Stimulated activated CD8-positive, alpha-beta memory T cell treated with anti-CD3 and anti-CD28 coated beads, Interleukin-15, amount 100 ng/mL, for 48 hours (primary cell): ENCODE data around the gene ADCY2.

Experiments used
- DNase-seq, 2 donors: peaks; one replicate each; pipeline ENCODE4 v3.0.0-alpha.2; 2020; ENCODE audit warnings: low read depth in 2 of 2

The ADCY2 gene

DNA sequence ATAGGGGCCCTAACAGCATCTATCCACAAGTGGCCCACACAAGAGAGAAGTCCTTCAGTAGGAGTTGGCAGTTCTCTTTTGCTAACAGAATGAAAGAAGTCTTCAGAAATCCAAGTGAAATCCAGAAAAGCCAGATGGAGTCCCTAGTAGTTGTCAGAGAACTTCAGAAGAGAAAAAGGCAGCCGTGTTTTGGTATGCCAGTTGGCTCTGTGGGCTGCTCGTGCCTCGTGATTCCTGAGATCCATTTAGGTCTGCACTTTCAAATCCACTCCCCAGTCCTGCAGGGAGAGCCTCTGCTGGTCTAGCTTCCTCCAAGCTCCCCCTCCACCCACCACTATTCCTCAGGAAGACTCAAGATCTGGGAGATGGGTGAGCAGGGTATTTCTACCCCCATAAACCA, 386.0 kb downstream of the ADCY2 start:
- no peak for DNase-seq

DNA sequence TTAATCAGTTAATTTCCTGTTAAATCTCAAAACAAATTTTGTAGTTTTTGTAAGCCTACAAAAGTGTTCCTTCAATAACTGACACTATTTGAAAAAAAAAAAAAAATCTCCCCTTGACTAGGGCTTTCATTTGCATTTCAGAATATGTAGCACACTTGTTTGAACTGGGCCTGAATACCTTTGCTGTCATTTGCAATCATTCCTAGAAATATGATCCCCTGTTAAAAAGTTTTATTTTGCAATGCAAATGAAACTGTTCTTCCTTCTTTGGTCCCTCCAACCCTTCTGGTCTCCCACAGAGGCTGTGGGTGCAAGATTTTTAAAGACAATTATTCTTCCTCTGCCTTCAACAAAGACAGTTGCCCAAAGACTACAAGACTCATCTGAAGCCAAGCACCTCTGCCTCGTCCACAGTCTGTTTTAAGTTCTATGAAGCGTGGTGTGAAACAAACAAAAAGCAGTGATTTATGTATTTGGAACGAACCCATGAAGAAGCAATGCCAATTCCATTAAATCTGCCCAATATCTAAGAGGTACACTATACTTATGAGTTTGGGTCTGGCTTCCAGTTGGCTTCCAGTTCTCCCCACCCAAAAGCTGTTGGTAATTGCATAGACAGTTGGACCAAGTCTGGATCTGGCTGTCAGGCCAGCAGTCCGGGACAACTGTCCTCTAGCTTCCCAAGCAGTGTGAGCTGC, 388.9 kb downstream of the ADCY2 start:
- no peak for DNase-seq

DNA sequence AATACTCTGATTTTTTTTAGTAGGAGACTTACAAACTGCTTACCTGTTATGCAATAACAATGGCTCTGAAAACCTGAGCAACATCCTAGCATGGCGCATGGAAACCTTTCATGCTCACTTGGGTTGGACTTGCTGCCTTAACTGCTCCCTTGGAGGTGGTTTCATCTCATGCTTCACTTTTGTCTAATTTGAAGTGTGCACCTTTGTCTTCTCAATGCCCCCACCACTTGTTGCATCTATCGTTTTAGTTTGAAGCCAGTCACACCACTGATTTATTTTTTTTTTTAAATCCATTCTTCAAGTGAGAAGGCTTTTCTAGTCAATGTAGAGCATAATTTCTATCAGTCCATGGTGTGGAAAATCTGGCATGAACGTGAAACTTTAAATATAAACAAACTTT, 391.8 kb downstream of the ADCY2 start:
- DNase-seq: no peak

DNA sequence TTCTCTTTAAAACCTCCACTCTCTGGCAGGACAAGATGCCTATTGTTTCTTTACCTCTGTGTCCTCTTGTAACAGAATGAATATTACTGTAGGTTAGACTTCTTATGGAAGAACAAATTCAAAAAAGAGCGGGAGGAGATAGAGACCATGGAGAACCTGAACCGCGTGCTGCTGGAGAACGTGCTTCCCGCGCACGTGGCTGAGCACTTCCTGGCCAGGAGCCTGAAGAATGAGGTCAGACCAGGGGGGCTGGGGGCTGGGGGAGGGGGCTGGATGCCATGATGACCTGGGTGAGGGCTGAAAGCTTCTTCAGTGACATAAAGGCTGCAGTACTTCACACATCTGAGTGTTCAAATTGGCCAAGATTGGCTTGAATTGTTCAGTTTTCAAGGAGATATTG, 393.6 kb downstream of the ADCY2 start:
- no peak for DNase-seq

DNA sequence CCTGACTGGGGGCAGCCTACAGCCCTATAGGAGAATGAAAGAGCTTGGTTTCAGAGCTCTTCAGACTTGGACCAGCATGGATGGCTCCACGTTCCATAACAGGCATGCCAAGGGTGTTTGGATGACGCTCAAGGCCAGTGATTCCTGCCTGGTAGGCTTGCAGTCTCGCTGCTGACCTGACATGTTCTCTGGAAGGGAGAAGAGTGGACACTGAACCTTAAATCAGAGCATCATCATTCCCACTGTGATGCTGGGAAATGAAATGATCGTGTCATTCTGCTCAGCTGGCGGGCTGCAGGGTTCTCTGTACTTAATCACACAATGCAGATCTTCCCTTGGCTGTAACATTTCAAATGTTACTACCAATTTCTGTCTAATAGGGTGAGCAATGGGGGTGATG, 398.0 kb downstream of the ADCY2 start:
- DNase-seq: no peak

DNA sequence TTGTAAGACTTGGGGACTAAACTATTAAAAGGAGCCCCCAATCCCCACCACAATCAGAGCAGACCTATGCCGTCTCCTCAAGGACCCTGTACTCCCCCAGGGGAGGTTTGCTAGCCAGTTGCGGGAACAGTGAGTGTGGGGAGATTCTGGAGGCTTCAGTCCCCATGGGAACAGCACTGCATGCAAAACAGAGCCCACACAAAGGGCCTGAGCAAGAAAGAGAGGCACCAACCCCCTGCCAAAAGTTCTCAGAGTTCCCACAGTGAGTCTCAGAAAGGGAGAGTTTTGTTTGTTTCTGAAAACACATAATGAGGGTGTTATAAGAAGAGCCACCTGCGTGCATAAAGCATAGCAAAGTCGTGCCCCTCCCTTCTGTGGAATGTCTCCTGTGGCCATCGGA, 398.4 kb downstream of the ADCY2 start:
- DNase-seq: no peak

DNA sequence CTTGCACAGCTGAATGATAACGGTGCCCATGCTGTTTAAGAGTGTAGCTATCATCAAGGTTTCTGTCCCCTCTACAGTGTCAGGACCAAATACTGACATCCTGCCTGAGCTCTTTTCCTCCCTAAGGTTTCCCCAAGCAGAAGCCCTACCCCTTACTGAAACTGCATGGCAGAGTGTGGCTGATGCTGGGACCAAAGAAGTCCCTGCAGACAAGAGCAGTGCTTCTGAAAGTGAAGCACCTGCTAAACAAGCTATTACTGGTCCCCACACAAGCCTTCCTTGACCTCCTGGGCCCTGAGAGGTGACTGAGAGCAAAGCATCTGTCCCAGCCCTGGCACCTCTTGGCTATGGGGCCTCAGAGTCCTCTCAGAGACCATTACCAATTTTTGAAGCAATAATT, 398.9 kb downstream of the ADCY2 start:
- DNase-seq: no peak

DNA sequence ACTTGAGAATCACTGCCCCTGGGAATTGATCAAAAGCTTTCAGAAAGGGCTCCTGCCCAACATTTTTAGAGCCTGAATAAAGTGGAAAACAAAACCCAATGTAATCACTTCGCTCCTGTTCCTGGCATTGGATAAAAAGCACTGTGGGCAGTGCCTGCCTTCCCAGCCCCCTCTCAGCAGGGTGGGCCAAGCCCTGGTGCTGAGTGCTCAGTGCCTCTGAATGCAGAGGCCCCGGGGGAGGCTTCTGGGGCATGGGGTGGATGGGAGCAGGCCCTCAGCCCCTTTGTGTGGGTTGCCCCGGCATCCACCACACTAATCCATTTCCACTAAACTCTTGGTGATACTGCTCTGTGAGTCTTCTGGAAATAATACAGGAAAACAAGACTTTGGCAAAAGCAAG, 399.4 kb downstream of the ADCY2 start:
- no peak for DNase-seq

DNA sequence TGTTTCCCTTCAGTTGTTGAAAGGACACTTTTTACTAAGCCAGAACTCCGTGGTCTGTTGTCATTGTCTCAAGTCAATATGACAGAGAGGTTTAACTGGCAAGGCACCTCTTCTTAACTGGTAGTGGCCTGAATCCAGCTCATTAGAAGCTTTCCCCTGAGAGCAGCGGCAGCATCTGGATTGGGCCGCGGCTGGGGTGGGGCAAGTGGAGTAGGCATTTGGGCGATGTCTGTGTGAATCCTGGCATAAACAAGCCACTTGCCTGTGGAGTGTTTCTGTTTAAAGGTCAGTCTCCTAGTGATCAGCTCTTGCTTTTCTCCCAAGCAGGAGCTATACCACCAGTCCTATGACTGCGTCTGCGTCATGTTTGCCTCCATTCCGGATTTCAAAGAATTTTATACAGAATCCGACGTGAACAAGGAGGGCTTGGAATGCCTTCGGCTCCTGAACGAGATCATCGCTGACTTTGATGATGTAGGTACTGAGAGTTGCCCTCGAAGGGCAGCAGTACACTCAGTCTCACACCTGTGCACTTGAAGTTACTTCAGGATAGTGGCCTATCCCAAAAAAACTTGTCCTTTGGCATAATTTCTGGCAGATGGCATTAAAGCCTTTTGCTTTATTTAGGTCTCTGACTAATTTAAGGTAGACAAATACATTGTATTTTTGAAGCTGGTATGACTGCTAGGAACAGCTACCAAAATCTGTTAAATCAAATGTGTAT, 406.1 kb downstream of the ADCY2 start:
- DNase-seq: no peak

DNA sequence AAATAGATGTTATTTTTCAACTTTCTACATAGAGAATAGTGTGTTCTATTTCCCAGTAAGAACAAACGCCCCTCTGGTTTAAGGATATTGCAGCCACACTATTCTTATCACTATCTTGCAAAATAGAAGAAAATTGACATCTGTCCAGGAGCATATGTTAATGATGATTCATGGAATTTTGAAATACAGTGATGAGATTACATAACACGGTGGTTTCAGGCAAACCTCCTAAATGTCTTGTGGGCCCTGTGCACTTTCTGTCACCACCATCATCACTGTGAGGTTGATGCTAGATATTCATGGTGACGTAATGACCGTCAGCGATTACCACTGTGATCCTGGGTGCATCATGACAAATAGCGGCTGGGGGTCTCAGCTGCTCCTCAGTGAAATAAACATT, 406.9 kb downstream of the ADCY2 start:
- DNase-seq: no peak

DNA sequence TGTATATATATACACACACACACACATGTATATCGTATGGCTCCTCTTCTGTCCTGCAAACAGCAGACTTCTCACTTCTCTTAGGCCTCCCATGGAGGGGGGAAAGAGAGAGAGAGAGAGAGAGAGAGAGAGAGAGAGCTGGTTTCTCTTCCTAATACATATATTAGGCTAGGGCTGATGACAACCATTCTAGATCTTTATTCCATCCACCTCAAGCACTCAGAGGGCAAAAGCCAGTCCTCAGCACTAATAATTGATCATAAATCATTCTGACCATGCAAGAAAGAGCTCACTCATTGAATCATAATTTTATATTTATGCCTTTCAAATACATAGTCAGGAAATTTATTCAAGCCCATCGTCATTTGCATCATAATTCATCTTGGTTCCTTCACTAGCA, 408.0 kb downstream of the ADCY2 start:
- no peak for DNase-seq

DNA sequence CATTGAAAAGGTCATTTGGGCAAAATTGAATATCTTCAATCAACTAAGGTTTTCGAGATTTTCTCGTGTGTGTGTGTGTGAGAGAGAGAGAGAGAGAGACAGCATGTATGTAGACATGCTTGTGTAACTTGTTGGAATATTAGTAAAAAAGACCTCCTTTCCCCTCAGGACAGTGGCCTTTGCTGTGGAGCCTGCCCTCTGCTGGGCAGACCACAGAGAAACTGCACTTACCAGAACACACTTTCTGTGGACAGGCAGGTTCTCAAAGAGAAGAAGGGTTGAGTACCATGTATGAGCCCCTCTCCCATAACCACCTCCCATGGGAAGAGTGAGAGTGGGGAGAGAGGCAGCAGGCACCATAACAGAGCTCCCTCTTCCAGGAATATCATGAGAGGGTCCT, 409.4 kb downstream of the ADCY2 start:
- DNase-seq: no peak

DNA sequence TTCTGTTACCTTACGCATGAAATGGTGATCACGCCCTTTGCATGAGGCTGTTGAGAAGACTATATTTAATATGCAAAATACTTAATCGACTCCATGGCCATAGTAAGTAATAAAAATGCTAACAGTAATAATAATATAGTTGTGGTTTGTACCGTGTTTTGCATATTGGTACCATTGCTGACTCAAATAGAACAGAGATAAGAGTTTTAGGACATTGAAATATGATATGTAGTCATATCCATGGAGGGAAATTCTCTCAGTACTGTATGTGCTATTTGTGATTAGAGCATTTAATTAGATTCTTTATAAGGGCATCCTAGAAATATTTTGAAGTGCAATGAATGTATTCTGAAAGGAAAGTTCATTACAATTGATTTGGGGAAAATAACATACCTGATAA, 413.1 kb downstream of the ADCY2 start:
- DNase-seq: no peak

DNA sequence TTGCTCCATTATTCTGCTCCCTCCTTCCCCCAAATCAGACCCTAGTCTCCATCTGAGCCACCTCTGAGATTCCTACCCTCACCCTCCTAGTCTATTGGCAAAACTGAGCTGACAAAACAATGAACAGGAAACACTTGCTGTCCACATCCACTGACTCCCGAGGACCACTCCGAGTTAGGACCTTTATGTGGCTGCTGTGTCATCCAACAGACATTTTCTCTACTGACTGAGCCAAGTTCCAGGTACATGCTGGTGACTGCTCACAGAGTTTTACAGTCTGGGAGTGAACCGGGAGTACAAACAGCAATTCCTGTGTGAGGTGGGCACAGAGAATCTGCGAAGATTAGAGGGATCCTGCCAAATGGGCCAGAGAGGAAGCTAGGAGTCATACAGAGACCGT, 415.8 kb downstream of the ADCY2 start:
- DNase-seq: no peak

DNA sequence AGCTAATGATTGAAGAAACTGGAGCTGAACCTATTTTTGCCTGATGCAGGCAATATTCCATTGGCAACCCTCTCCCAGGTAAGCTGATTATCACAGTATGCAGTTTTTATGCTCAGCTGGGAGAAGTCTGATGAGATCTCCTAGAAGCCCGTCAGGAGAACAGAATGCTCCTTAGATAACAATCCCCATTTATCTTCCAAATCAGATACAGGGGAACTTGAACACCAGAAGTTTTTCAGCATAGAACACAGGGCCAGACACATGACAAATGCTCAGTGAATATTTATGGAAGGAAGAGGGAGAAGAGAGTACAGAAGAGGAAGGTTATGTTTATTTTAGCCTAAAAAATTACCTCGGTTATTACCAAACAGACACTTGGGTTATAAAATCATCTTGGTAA, 417.1 kb downstream of the ADCY2 start:
- no peak for DNase-seq

DNA sequence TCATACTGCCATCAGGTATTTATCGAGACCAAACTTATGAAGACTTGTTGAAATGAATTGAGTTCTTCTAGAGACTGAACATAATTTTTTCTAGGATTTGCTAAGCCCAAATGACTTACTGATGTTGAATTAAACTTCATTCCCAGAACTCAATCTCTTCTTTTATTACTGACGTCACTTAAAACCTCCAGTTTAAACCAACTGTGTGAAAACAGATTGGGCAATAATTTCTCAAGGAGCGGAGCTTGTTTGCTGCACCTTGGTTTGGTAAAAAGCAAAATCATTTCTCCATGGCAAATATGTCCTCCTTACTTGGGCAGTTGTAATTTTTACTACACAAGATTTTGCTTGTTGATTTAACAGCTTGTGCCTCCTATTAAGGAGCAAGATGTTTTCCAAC, 417.6 kb downstream of the ADCY2 start:
- no peak for DNase-seq

DNA sequence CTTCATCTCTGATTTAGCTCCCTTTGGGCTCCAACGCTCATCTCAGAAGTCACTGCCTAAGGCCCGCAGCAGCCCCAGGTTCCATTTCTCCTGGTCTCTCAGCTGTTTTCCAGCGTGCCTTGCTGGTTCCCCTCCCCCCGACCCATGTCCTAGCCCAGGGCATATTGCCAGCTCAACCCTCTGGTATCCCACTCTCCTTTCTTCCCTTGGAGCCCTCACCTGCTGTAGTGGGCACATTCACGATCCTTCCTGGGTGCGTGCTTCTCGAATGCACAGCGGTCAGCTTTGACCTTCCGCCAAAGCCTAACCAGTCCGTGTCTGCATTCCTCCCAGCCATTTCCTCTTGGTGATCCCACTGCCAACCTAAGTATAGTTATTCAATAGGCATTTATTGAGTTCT, 418.9 kb downstream of the ADCY2 start:
- no peak for DNase-seq

DNA sequence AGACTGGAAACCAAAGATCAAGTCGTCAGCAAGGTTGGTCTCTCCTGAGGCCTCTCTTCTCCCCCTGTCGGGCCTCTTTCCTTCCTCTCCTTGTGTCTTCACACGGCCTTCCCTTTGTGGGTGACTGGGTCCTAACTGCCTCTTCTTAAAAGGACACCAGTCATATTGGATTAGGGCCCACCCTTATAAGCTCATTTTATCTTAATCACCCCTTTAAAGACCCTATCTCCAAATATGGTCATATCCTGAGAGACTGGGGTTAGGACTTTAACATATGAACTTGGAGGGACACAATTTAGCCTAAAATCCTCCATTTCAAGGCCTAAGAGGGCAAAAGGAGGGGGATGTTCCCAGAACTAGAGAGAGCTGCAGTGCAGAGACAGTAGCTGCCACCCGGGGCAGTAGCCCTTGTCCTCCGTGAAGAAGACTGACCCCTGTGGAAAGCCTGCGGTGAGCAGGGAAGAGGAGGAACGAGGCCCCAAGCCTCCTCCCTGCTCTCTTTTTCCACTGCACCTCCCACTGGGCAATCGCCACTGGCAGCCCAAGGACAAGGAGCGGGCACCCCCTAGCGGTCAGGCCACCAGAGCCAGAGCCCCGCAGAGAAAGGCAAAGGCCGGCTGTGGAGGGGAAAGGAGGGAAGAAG, 420.1 kb downstream of the ADCY2 start:
- peak; percentile 45 to 47 for DNase-seq

DNA sequence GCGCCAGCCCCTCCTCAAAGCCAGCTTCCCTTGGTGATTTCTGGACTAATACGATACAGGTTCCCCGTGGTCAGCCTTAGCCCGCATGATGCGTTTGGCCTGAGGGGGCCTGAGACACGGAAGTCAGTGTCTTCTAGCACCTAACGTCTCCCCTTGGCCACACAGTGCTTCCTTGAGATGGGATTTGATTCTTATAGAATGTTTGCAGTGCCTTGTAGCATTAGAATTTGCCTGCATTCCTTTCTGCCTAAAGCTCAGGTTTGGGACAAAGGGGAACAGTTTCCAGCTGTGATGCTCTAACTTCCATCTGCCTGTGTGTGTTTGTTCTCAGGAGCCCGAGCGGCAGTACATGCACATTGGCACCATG, 420.6 kb downstream of the ADCY2 start:
- DNase-seq: no peak

DNA sequence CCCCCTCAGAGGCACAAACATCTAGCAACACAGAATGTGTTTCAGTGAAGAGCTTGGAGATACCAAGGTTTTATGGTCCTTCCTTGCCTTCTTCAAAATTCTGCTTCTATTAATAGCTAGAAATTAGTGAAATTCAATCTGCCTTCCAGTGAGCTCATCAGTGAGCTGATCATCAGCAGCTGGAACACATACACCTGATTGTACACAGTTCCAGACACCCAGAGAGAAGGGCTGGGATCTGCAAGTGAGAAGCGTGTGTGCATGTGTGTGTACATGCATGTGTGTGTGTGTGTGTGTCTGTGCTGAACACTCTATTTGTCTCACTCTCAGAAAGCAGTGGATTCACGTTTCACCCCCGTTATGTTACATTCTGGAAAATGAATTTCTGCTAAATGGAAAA, 426.5 kb downstream of the ADCY2 start:
- DNase-seq: no peak

DNA sequence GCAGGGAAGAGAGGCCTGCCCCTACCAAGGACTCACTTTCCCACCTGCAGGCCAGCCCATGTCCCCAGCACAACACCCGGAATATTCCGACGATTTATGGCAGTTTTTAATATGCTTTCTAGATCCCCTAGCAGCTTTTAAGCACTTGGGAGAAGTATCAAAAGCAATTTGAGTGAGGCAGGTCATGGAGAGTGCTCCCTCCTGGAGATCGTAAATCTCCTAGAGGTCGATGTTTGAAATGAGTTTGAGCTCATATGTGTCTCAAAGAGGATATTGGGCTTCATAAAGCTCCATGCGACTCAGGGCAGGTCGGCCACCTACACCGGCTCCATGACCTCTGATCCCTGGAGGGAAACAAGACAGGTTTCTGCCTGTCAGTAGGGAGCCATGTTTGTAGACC, 427.7 kb downstream of the ADCY2 start:
- no peak for DNase-seq

DNA sequence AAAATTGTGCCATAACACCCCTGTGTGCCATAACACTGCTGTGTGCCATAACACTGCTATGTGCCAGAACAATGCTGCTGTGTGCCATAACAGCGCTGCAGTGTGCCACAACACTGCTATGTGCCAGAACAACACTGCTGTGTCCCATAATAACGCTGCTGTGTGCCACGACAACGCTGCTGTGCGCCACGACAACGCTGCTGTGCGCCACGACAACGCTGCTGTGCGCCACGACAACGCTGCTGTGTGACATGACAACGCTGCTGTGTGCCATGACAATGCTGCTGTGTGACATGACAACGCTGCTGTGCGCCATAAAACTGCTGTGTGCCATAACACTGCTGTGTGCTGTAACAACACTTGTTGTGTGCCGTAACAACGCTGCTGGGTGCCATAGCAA, 429.1 kb downstream of the ADCY2 start:
- DNase-seq: no peak

DNA sequence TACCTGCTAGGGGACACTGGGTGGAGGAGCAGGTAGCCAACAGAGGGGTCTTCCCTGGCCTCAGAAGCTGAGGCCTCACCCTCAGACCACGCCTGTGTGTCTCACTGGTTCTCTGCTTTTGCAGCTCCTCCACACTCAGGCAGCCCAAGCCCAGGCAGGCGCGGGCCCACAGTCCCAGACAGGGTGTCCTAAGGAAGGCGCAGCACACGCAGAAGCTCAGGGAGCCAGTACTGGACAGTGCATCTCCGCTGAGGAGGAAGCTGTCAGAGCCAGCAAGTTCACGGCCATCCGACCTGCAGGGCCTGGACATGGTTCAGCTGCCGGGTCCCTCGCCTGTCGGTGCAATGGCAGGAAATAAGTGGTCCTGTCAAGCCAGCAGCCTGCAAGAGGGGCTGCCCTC, 429.7 kb downstream of the ADCY2 start:
- no peak for DNase-seq
